ENCODE results near the gene FRMD8. TPM values are rescaled to one million over a fixed set of nuclear protein-coding genes. Genes with fewer than 3 reads are reported as not detected.

Gene FRMD8
- total and polyA plus RNA-seq, 2 of the 8 experiments (the other 6 are each of a cell fraction or from before 2014, with no cell fraction given) = 15.0 to 19.2 TPM

- no peak for TF ChIP-seq JUN (IDR thresholded peaks at IDR 0.05; ENCODE audit: low read depth, low read length)
- no peak for TF ChIP-seq RFX5 (IDR thresholded peaks at IDR 0.05; ENCODE audit: borderline replicate concordance, low read depth, low read length)
- TF ChIP-seq BRCA1 (IDR thresholded peaks at IDR 0.05; ENCODE audit: low read depth, low read length) = no peak
- no peak for TF ChIP-seq TCF12 (IDR thresholded peaks at IDR 0.05; ENCODE audit: low read depth, low read length)
Measured at GRCh38 chr11:65354265-65355012, 32.0 kb upstream of the FRMD8 start, which contains the start of gene TIGD3 (continued).

Data from H1 (cell line).